Measurements from ENCODE around the gene OAS3. TPM values are rescaled to one million over a fixed set of nuclear protein-coding genes. Genes with fewer than 3 reads are reported as not detected.

Gene OAS3
- polyA plus RNA-seq, 3 donors: 22.0 to 54.3 (median 41.9) TPM

GRCh38 chr12:112928978-112929377 lies 9.3 kb upstream of the OAS3 start:
- intact Hi-C loops (cut with micrococcal nuclease): no loop called here
- no peak for TF ChIP-seq CTCF (IDR thresholded peaks at IDR 0.05)
- Histone ChIP-seq H2AFZ (ENCODE audit: insufficient read depth, low read depth, low read length, poor library complexity, severe bottlenecking) (no peak overlapping the region), H3K27me3 (ENCODE audit: control insufficient read depth in 2 of 2, insufficient read depth in 2 of 2, low read length in 2 of 2) (no peaks in the 10 kb centered on the region), H3K79me2 (ENCODE audit: insufficient read depth, low read length) (no peaks in the 10 kb centered on the region), H3K36me3 (replicated peaks in 1 of 2; ENCODE audit: control insufficient read depth in 1 of 2, insufficient read depth in 2 of 2, low read length in 2 of 2) (peaks cover 2 to 26% of the 10 kb centered on the region in 2 donors), H3K4me1 (ENCODE audit: control insufficient read depth in 1 of 2, insufficient read depth in 2 of 2, low read length in 2 of 2) (peaks cover 0 to 6% of the 10 kb centered on the region in 2 donors), H3K27ac (ENCODE audit: low read depth in 1 of 2, low read length in 2 of 2) (no peak overlapping the region), H3K9me3 (replicated peaks in 1 of 2; ENCODE audit: control insufficient read depth in 1 of 2, insufficient read depth in 1 of 2, low read length in 2 of 2) (no peaks in the 10 kb centered on the region), H3K4me2 (replicated peaks; ENCODE audit: extremely low read depth, low read length, poor library complexity, severe bottlenecking) (no peak overlapping the region), H3K4me3 (replicated peaks in 1 of 3; ENCODE audit: low read depth in 2 of 3, low read length in 3 of 3) (no peak overlapping the region), H4K20me1 (ENCODE audit: insufficient read depth, low read length) (peaks cover 23% of the 10 kb centered on the region), H3K9ac (ENCODE audit: insufficient read depth, low read length, poor library complexity, severe bottlenecking) (no peak overlapping the region)
- H3K36me3 Mint-ChIP-seq: peaks cover 34 to 37% of the 10 kb centered on the region in 2 donors
- WGBS (ENCODE audit: insufficient coverage): 100% methylated on average over 1 of the region's 1 CpG
- H3K4me1 Mint-ChIP-seq: peaks cover 15% of the 10 kb centered on the region
- no peak overlapping the region for H3K4me3 Mint-ChIP-seq
- H3K27me3 Mint-ChIP-seq (ENCODE audit: low read depth in 3 of 3): peaks cover 2 to 3% (median 2%) of the 10 kb centered on the region in 3 donors
- peaks cover 5 to 31% (median 6%) of the 10 kb centered on the region in 7 donors for H3K9me3 Mint-ChIP-seq
- DNase-seq: no peak
- H3K27ac Mint-ChIP-seq: peak overlapping the region in 1 of 7 donors; percentile 40

DNA sequence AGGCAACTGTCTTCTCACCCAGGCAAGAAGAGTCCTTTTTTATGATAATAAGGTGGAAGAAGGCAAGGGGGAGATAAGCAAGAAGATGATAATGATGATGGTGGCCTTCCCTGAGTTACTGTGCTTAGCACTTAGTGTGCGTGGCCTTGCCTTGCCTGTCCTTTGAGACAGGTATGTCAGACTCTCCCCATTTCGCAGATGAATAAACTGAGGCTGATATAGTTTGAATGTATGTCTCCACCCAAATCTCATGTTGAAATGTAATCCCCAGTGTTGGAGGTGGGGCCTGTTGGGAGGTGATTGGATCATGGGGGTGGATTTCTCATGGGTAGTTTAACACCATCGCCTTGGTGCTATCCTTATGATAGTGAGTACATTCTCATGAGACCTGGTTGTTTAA lies 8.6 kb upstream of the OAS3 start:
- TF ChIP-seq CTCF (IDR thresholded peaks at IDR 0.05): no peak
- no peak for DNase-seq
- H3K36me3 Mint-ChIP-seq: peaks cover 27 to 30% of the 10 kb centered on the region in 2 donors
- Histone ChIP-seq H3K4me2 (replicated peaks; ENCODE audit: extremely low read depth, low read length, poor library complexity, severe bottlenecking) (no peak overlapping the region), H3K27ac (ENCODE audit: low read depth in 1 of 2, low read length in 2 of 2) (no peak overlapping the region), H3K9me3 (replicated peaks in 1 of 2; ENCODE audit: control insufficient read depth in 1 of 2, insufficient read depth in 1 of 2, low read length in 2 of 2) (no peaks in the 10 kb centered on the region), H4K20me1 (ENCODE audit: insufficient read depth, low read length) (peaks cover 19% of the 10 kb centered on the region), H3K27me3 (ENCODE audit: control insufficient read depth in 2 of 2, insufficient read depth in 2 of 2, low read length in 2 of 2) (no peaks in the 10 kb centered on the region), H3K4me3 (replicated peaks in 1 of 3; ENCODE audit: low read depth in 2 of 3, low read length in 3 of 3) (no peak overlapping the region), H3K36me3 (replicated peaks in 1 of 2; ENCODE audit: control insufficient read depth in 1 of 2, insufficient read depth in 2 of 2, low read length in 2 of 2) (peaks cover 2 to 21% of the 10 kb centered on the region in 2 donors), H3K79me2 (ENCODE audit: insufficient read depth, low read length) (no peaks in the 10 kb centered on the region), H3K9ac (ENCODE audit: insufficient read depth, low read length, poor library complexity, severe bottlenecking) (no peak overlapping the region), H2AFZ (ENCODE audit: insufficient read depth, low read depth, low read length, poor library complexity, severe bottlenecking) (no peak overlapping the region), H3K4me1 (ENCODE audit: control insufficient read depth in 1 of 2, insufficient read depth in 2 of 2, low read length in 2 of 2) (peaks cover 0 to 5% of the 10 kb centered on the region in 2 donors)
- intact Hi-C loops (cut with micrococcal nuclease): no loop called here
- peaks cover 5 to 31% (median 6%) of the 10 kb centered on the region in 7 donors for H3K9me3 Mint-ChIP-seq
- peaks cover 11% of the 10 kb centered on the region for H3K4me1 Mint-ChIP-seq
- no peak overlapping the region for H3K27ac Mint-ChIP-seq
- no peak overlapping the region for H3K4me3 Mint-ChIP-seq
- peaks cover 2 to 3% (median 2%) of the 10 kb centered on the region in 3 donors for H3K27me3 Mint-ChIP-seq (ENCODE audit: low read depth in 3 of 3)
- 100% methylated on average over 1 of the region's 3 CpGs for WGBS (ENCODE audit: insufficient coverage)
